ENCODE data around the gene TGM3.

Gene TGM3

DNA sequence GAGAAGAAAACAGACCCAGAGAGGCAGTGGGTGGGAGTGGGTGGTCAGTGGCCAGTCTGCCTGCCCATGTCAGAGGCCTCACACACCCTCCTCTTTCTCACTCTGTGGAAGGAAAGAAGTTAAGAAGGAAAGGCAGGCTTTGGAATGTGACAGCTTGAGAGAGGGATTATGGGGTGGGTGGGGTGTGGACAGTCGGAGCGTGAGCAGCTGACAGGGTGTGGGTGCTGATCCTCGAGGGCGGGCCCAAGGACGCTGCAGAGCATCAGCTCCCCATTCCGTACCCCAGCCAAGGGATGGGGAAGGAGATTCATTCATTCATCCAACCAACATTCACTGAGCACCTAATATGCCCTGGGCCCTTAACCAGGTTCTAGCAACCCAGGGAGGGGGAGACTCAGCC, 89.7 kb downstream of the TGM3 start:
- TF ChIP-seq POLR2AphosphoS5 (IDR thresholded peaks at IDR 0.05; ENCODE audit: low read depth, low read length): no peak
- TF ChIP-seq PAX5 (IDR thresholded peaks at IDR 0.05; ENCODE audit: insufficient read depth, low read length, severe bottlenecking): no peak
- no peak for TF ChIP-seq POU2F2 (IDR thresholded peaks at IDR 0.05; ENCODE audit: low read depth, low read length)
- no peak for TF ChIP-seq SPI1 (IDR thresholded peaks at IDR 0.05; ENCODE audit: low read depth, low read length)
- TF ChIP-seq POLR2A (IDR thresholded peaks at IDR 0.05; ENCODE audit: low read depth, low read length): no peak
- TF ChIP-seq TAF1 (IDR thresholded peaks at IDR 0.05; ENCODE audit: low read depth, low read length): no peak
- no peak for FAIRE-seq
- no peak for DNase-seq (ENCODE audit: insufficient read length, low spot score)

DNA sequence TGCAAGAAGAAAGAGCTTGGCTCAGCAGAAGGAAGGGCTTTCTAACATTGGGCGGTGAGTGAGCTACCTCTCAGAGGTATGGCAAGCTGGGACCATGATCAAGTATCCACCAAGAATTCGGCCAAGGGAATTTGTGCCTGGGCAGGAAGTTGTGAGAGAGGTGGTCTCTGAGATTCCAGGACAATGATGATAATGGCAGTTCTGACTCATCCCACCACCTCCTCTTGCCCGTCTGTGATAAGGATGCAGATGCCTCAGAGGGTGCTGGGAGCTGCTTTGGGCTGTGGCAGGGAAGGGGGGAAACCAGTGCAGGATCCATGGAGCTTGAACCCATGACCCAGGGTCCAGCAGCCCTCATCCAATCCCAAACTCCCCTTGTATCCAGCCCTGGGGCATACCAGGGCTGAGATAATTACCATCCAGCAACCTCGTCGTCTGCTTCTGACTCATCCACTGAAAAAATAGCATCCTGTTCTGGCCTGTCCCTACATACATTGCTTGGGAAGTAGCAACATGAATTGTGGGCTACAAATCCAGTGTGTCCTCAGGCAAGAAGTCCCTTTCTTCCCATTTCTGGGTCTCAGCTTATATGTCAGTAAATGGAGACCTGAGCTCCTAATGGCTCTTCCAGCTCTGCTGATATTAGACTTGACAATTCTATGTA, 90.8 kb downstream of the TGM3 start:
- TF ChIP-seq POU2F2 (IDR thresholded peaks at IDR 0.05; ENCODE audit: low read depth, low read length) (no peak), PAX5 (IDR thresholded peaks at IDR 0.05; ENCODE audit: insufficient read depth, low read length, severe bottlenecking) (no peak), SPI1 (IDR thresholded peaks at IDR 0.05; ENCODE audit: low read depth, low read length) (no peak)
- FAIRE-seq (no peak), DNase-seq (ENCODE audit: insufficient read length, low spot score) (no peak)

DNA sequence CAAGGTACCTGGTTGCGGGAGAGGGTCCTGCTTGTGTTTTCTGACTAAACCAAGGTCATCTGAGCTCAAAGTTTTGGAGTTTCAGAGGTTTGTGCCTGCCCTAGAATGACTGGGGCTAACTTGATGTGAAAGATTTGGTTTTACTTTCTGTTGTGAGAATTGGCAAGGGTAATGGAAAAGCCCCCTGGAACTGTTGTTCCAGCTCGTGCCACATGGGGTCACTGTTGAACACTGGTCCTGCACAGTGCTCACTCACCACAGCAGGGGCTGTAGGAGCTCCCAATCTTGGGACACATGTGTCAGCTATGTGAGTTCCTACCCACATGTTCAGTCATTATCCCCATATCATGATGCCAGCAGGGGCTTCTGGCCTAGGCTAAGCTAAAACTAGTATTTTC, 91.4 kb downstream of the TGM3 start:
- DNase-seq (ENCODE audit: insufficient read length, low spot score) (no peak), FAIRE-seq (no peak)
- TF ChIP-seq POU2F2 (IDR thresholded peaks at IDR 0.05; ENCODE audit: low read depth, low read length) (no peak), TAF1 (IDR thresholded peaks at IDR 0.05; ENCODE audit: low read depth, low read length) (no peak)

DNA sequence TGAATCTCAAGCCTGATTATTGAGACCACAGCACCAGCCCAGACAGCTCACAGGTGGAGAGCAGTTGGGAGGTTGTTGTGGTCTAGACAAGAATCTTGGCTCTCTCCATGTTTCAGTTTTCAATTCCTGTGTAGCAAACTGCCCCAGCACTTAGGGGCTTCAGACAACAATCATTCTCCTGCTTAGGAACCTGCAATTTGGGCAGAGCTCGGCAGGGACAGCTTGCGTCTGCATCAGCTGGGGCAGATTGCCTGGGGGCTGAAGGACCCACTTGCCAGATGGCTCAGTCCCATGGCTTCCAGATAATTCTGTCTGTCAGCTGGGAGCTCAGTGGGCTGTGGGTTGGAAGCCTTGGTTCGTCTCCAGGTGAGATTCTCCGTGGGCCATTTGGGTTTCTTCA, 91.8 kb downstream of the TGM3 start:
- DNase-seq (ENCODE audit: insufficient read length, low spot score) (no peak), FAIRE-seq (no peak)
- TF ChIP-seq TAF1 (IDR thresholded peaks at IDR 0.05; ENCODE audit: low read depth, low read length) (no peak), POLR2AphosphoS5 (IDR thresholded peaks at IDR 0.05; ENCODE audit: low read depth, low read length) (no peak), POU2F2 (IDR thresholded peaks at IDR 0.05; ENCODE audit: low read depth, low read length) (no peak), POLR2A (IDR thresholded peaks at IDR 0.05; ENCODE audit: low read depth, low read length) (no peak), SPI1 (IDR thresholded peaks at IDR 0.05; ENCODE audit: low read depth, low read length) (no peak), PAX5 (IDR thresholded peaks at IDR 0.05; ENCODE audit: insufficient read depth, low read length, severe bottlenecking) (no peak)

Data from GM12891 (cell line).